ENCODE measurements around the gene TEPSIN. TPM values are rescaled to one million over a fixed set of nuclear protein-coding genes. Genes with fewer than 3 reads are reported as not detected.
A peak's percentile ranks its signal among the peaks of the same experiment; 100 is the strongest.

TEPSIN gene
- total RNA-seq, 1 experiment from 2014 or later = 40.7 TPM

GRCh38 chr17:81187120-81187519, 51.7 kb downstream of the TEPSIN start:
- ChIA-PET POLR2A (no interaction called here), CTCF (interaction anchor here (1.2 kb wide), 1 partner anchor 14 kb away, joined by 4 read pairs; no protein-coding TSS in a partner anchor)
- Mint-ChIP-seq H3K36me3 (no peaks in the 10 kb centered on the region), H3K27me3 (ENCODE audit: low read depth) (no peaks in the 10 kb centered on the region), H3K9me3 (no peaks in the 10 kb centered on the region), H3K4me3 (no peak overlapping the region), H3K4me1 (no peaks in the 10 kb centered on the region), H3K27ac (no peak overlapping the region)
- TF ChIP-seq ZNF281 (CRISPR knock-in tag; IDR thresholded peaks at IDR 0.05) (no peak), SMAD3 (CRISPR knock-in tag; IDR thresholded peaks at IDR 0.05; ENCODE audit: borderline replicate concordance) (no peak), ATF1 (CRISPR knock-in tag; IDR thresholded peaks at IDR 0.05) (no peak), PRDM15 (CRISPR knock-in tag; IDR thresholded peaks at IDR 0.05) (no peak), ZNF219 (CRISPR knock-in tag; IDR thresholded peaks at IDR 0.05; ENCODE audit: borderline replicate concordance) (no peak), FOXP1 (CRISPR knock-in tag; IDR thresholded peaks at IDR 0.05; ENCODE audit: borderline replicate concordance) (no peak), JUN (CRISPR knock-in tag; IDR thresholded peaks at IDR 0.05) (no peak), ZNF232 (CRISPR knock-in tag; IDR thresholded peaks at IDR 0.05) (no peak)
- DNase-seq (ENCODE audit: low spot score) (no peak), ATAC-seq (no peak)

- CTCF ChIA-PET = no interaction called here
- Mint-ChIP-seq H3K27me3 (ENCODE audit: low read depth) (no peaks in the 10 kb centered on the region), H3K36me3 (no peaks in the 10 kb centered on the region), H3K4me3 (no peak overlapping the region), H3K27ac (no peak overlapping the region; the same call in 1 of the 2 replicates), H3K9me3 (no peaks in the 10 kb centered on the region), H3K4me1 (no peaks in the 10 kb centered on the region)
- ATAC-seq (no peak), DNase-seq (ENCODE audit: low spot score) (no peak)
- POLR2A ChIA-PET = interaction anchor here (0.6 kb wide), 1 partner anchor 54 kb away, joined by 3 read pairs; no protein-coding TSS in a partner anchor
- TF ChIP-seq IRF2 (CRISPR knock-in tag; IDR thresholded peaks at IDR 0.05; ENCODE audit: borderline replicate concordance, low read depth) (no peak), NR2C2 (CRISPR knock-in tag; IDR thresholded peaks at IDR 0.05) (no peak), KAT7 (CRISPR knock-in tag; IDR thresholded peaks at IDR 0.05; ENCODE audit: borderline replicate concordance) (no peak), ZNF232 (CRISPR knock-in tag; IDR thresholded peaks at IDR 0.05) (no peak), OVOL2 (CRISPR knock-in tag; IDR thresholded peaks at IDR 0.05; ENCODE audit: borderline replicate concordance) (no peak), USF1 (CRISPR knock-in tag; IDR thresholded peaks at IDR 0.05) (no peak)
Measured at GRCh38 chr17:81186203-81186602, 52.7 kb downstream of the TEPSIN start.

GRCh38 chr17:81184555-81184954, 54.3 kb downstream of the TEPSIN start:
- ATAC-seq (peak; percentile 61), DNase-seq (ENCODE audit: low spot score) (peak; percentile 45)
- H3K27ac Mint-ChIP-seq = no peak overlapping the region
- ChIA-PET CTCF (interaction anchor here (0.6 to 1.6 kb wide), 5 partner anchors 16 to 161 kb away, joined by 3 to 7 read pairs (median 4); no protein-coding TSS in a partner anchor), POLR2A (no interaction called here)
- no peaks in the 10 kb centered on the region for H3K36me3 Mint-ChIP-seq
- H3K4me3 Mint-ChIP-seq = no peak overlapping the region
- no peaks in the 10 kb centered on the region for H3K4me1 Mint-ChIP-seq
- H3K27me3 Mint-ChIP-seq (ENCODE audit: low read depth) = no peaks in the 10 kb centered on the region
- H3K9me3 Mint-ChIP-seq = no peaks in the 10 kb centered on the region
- TF ChIP-seq RELA (CRISPR knock-in tag; IDR thresholded peaks at IDR 0.05; ENCODE audit: borderline replicate concordance) (no peak), FOXP4 (CRISPR knock-in tag; IDR thresholded peaks at IDR 0.05) (no peak), MXD4 (CRISPR knock-in tag; IDR thresholded peaks at IDR 0.05; ENCODE audit: borderline replicate concordance) (no peak), SMAD4 (CRISPR knock-in tag; IDR thresholded peaks at IDR 0.05) (no peak), E2F4 (CRISPR knock-in tag; IDR thresholded peaks at IDR 0.05; ENCODE audit: borderline replicate concordance, low read depth) (no peak), ATF3 (CRISPR knock-in tag; conservative IDR thresholded peaks at IDR 0.05) (no peak), KAT7 (CRISPR knock-in tag; IDR thresholded peaks at IDR 0.05; ENCODE audit: borderline replicate concordance) (no peak), NR3C1 (CRISPR knock-in tag; conservative IDR thresholded peaks at IDR 0.05; ENCODE audit: low read depth) (no peak), GTF2I (CRISPR knock-in tag; conservative IDR thresholded peaks at IDR 0.05) (no peak)

Measured in WTC11 (cell line).